GM19467 (cell line): Measurements from ENCODE around the gene TENM3.

Experiments used
- ATAC-seq: cut with Tn5 transposase; IDR thresholded peaks from one replicate; pipeline ENCODE4 v1.9.1; 2021; ENCODE audit warnings: mild to moderate bottlenecking, moderate library complexity; ENCODE audit not compliant: unreplicated experiment

The TENM3 gene

DNA sequence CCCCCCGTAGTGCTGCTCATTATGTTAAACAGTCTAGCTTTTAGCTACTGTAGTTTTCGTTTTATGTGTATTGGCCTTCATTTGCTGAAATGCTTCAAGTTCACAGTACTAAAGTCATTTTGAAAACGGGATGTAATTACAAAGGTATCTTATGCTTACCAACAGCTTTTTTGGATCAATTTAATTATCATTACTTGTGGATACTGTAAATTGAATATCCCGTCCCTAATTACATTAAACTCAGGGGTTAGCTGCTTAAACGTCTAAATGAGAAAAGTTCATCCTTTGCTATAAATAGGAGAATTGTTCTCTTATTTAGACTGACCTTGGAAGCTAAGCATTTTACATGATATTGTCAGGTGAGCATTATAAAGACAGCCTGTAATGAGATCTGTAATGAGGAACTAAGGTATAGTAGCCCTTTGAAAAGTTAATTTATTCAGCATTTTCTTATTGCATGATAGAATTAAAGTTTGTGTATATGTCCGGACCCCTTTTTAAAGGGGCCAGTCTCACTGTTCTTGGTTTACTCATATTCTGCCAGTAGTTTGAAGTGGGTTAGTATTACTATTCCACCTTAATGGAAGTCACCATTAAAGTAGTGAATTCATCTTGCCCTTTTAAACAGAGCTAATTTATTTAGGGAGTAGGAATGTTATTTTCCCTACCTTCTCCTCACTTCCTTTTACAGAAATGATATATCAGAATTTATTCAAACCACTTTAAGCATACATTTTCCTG lies 252.6 kb downstream of the TENM3 start:
- no peak for ATAC-seq

DNA sequence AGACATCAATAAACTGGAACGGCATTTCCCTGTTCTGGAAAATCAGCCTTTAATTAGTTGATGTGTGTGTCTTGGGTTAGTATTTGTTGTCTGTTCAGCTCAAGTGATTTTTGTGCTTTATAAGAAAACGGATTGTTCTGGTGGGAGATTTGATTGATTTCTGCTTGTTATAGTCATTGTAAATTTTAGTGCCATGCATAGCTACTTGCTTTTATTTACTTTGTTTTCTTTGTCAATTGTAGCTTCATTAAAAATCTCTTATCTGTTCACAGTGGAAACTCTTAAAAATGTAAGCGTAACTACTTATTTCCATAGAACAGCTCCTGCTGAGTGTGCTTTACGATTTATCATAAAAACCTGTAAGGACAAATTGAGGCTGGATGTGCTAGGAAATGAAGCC lies 253.2 kb downstream of the TENM3 start:
- ATAC-seq: no peak

DNA sequence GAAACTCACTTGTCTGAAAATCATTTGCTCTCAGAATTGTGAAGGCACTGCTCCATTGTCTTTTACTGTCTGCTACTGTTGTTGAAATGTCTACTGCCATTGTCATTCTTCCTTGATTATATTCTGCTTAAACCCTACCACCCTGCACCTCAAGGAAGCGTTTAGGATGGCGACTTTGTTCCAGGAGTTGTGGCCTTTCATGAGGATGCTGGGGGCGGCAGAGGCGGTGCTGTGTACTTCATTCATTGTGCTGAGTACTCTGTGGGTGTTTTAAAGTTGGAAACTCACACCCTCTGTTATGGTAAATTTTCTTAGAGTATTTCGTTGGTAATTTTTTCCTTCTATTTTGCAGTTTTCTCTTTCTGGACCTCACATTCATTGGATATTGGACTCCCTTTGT lies 258.9 kb downstream of the TENM3 start:
- no peak for ATAC-seq

DNA sequence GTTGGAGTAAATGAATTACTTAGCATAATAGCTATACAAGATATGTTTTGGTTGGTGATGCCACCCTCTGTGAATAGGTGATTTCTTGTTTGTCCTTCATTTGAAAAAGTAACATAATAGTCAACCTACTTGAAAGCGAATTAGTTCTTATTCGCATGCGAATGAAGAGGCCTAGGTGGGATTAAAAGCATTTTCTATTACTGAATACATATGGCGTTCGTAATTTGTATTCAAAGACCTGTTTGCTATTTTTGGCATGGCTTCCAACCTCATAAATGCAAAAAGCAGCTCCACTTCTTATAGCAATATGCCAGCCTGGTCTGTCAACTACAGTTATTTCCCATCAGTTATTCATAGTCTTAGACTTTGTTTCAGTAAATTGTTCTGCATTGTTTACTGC lies 261.3 kb downstream of the TENM3 start:
- ATAC-seq: no peak

DNA sequence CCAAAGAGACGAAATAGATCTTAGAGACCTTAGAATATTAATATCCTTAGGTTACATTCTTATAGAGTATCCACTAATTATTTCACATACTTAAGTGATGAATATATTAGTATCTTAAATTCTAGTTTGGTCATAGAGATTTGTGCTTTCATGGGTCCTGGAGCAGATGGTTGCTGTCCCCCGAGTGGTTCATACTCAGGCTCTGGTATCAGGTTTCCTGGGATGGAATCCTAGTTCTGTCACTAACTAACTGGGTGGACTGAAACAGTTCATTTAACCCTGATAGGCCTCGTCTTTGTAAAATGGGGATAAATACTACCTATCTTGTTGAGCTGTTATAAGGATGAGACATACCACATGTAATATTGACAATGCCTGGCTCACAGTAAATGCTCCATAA lies 264.6 kb downstream of the TENM3 start:
- ATAC-seq: no peak

DNA sequence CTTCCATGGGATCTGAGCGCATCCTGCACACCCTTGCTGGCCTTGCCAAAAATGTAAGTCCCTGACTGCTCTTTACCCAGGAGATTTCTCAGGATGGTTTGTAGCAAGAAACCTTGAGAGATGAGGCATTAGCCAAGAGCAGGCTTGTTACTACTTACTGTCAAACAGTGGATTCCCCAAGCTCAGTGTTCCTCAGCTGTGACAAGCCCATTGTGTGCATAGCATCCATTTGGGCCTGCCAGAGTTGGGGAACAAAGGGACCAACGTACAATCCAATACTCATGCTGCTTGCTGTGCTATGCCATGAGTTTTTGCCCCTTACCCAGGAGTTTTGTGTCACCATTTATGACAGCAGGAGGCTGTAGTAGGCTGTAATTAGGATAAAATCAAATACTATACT lies 267.6 kb downstream of the TENM3 start:
- no peak for ATAC-seq

DNA sequence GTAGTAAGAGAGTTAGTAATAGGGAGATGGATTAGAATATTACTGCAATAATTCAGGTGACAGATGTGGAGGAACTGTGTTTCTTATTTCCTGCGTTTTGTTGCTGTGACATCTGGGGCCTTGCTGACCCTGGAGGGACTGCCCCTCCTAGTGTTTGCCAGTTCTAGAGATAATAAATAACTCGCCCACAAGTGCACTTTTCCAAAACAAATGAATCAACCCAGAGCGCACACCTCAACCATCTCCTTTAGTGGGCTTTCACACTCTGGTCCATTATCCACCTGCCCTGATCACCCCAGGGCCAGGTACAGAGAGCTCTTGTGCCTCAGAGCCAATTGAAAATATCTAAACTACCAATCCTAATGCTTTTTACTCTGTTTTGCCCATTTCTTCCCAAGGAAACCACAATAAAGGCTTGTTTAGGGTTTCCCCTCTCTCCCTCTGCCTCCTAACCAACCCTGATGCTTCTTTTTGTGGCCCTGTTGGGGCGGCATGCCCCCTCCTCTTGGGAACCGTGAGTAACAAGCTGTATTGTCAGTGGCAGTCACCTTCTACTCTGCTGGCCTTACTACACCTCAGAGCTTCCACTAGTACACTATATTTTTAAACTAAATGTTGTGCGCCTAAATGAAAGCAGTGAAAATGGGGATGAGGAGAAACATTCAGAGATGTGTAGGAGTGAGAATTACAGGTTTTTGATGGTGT lies 270.5 kb downstream of the TENM3 start:
- no peak for ATAC-seq

DNA sequence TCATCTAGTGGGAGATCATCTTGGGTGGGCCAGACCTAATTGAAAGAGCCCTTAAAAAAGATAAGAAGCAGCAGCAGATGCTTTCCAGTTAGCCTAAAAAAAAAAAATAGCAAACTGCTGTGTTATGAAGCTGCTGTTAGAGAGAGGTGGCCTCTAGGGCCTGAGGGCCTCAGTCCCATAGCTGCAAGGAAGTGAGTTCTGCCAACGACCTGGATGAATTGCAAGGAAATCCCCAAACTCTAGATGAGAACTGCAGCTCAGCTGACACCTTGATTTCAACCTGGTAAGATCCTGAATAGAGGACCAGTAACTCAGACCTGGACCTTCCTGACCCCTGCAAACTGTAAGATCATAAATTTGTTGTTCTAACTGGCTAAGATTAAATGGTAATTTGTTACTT lies 275.2 kb downstream of the TENM3 start:
- no peak for ATAC-seq

DNA sequence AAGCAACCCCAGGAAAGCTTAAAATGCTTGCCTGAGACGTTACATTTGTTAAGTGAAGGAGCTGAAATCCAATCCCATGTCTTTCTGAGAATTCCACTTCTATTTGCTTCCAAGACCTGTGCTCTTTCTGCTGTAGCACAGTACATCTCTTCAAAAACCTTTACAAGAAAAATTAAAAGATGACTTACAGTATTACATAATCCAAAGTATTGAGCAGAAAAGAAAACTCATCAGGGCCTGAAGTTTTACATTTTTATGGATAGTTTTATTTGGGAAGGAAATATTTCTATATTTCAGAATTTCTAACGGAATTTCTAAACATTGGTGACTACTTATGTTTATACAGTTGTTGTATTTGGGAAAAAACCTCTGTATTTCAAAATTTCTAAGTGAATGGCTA lies 276.3 kb downstream of the TENM3 start:
- ATAC-seq: no peak

DNA sequence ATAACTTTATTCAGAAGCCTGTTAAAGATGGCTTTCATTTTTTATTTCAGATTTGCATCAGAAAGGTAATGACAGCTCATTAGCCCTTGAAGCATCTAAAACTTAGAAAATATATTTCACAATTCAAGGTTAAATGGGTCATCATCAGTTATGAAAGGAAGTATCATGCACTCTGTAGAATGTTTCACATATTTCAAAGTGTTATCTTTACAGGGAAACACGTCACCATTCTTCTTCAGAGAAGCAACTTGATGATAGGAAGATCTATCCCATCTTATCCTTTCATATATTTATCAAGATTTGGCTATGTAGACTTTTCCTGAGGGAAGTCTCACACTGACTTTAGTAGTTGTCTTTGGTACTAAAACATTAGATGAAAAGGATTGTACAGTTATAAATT lies 277.8 kb downstream of the TENM3 start:
- ATAC-seq: no peak

DNA sequence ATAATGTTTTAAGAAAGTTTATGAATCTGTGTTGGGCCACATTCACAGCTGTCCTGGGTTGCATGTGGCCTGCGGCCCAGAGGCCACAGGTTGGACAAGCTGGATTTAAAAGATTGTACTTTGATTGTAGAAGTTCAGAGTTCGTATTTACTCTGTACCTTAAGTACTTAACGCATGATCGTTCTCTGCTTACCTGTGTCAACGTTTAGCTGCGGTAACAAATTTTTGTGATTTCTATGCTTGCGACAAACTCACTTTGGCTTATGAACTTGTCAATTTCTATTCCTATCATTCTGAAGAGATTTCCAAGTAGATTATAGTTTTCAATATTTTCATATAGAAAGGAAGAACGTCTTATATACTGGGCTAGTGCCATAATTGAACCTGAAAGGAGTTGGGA lies 285.6 kb downstream of the TENM3 start:
- no peak for ATAC-seq

DNA sequence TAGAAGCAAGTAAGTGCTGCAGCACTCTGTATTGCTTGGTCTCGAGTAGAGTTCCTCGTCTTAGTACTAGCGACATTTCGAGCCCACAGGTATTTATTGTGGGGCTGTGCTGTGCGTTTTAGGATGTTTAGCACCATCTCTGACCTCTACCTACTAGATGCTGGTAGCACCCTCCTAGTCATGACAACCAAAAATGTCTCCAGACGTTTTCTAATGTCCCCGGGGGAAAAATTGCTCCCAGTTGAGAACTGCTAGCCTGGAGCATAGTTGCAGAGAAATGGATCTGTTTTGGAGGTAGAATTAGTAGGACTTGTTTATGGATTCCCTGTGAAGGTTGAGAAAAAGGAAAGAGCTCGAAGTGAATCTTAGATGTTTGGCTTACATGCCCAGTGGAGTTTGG lies 287.2 kb downstream of the TENM3 start:
- no peak for ATAC-seq

DNA sequence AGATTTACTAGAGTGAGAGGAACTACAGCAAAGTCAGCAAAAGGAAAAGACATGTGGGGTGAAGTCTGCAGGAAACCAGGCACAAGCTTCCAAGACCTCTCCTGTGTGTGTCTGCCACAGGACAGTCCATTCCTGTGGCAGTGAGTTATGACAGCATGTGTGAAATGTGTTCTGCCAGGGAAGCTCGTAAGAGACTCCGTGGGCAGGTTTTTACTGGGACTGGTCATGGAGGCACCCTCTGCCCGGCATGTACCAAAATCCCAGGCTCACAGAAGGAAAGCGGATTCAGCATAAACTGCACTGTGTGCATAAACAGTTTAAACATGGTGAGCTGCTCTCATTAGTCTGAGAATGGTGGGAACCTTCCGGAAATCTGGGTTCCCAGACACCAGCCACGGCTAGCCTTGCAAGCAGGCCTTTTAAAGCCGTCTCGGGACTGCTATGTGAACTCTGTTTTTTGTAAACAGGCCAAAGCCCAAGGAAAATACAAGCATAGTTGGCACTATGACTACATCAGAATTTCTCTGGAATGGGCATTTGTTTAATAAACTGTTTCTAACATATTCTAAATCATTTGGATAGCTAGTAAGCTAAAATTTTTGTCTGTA lies 288.5 kb downstream of the TENM3 start:
- ATAC-seq: no peak

DNA sequence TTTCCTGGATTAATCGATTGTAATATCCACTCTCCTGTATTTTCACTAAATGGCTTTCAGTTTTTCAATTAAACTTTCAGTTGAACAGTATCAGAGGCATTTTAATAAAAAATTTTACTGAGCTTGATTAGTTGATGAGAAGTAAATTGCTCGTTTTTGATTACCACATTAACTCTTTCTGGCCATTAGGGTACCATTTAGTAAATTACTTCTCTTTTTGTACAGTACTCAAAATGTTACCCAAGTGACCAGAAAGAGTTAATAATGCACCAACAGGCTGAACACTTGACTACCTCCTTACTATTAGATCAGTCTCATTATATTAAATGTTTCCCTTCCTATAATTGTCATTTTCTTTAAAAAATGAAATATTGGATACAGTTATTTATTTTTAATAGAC lies 289.2 kb downstream of the TENM3 start:
- ATAC-seq: no peak

DNA sequence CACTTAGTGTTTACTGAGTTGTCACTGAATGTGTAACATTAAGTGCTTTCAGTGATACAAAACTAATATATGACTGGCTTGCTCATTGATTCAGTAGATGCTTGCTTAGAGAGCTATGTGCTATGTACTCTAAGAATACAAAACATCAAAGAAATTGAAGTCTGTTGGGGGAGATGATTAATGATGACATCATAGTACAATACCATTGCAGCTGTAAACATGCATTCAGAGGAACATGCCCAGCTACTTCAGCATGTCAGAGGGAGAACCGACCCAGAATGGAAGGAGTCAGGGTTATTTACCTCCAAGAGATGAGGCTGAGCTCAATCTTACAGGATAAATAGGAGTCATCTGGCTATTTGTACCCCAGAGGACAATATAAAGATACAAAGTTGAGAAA lies 290.8 kb downstream of the TENM3 start:
- ATAC-seq: no peak

DNA sequence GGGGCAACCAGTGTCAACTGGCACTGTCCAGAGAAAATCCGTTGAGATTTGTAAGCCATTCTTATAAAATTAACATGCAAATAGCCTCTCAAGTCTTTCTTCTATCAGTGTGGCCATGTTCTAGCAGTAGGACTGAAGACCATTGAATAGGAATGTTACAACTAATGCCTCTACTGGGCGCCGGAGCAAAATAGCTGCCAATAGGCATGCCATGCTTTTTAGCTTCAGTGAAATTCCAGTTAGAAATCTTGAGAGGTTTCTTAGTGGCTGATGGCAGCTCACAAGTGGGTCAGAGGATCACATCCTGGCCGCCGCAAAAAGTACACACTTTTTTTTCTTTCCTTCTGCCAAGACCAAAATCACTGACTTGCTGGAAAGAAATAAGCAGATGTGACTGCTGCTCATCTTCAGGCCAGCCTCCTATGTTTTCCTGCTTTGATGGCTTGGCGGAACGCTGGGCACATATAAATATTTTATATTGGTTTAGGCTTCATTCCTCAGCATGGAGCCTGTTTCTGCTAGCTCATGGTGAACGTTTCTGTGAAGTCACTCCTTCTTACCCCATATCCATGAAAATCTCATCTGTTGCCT lies 293.1 kb downstream of the TENM3 start:
- no peak for ATAC-seq

DNA sequence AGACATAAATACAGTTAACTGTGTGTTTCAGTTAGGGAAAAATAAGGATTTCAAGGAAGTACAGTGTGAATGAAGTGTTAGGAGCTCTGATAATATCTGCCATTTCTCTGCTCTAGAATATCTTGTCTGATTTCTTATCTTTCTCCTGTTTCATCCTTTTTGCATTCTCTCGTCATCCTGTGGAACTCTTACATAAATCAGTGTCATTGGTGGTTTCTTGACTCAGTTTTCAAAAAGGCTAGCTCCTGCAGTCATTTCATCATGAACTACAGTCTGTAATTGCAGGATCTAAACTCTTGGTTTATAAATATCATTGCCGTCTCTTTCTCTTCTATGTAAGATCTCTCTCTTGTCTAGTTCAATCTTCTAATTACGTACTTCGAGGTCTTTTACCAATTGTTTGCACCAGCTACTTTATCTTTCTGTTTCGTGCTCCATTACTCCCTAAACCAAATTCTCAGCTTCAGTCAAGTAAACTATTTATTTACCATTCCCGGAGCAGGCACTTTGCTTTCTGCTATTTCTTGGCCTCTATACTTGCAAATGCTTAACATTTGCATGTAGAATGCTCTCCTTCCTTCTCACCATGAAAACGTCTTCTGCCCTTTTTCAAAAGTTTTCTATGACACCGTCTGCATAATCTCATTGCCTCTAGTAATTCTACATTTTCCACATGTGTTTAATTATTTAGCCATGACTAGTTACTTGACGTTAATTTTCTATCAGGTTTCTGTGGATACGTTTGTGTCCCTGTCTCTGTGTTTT lies 294.0 kb downstream of the TENM3 start:
- ATAC-seq: no peak

DNA sequence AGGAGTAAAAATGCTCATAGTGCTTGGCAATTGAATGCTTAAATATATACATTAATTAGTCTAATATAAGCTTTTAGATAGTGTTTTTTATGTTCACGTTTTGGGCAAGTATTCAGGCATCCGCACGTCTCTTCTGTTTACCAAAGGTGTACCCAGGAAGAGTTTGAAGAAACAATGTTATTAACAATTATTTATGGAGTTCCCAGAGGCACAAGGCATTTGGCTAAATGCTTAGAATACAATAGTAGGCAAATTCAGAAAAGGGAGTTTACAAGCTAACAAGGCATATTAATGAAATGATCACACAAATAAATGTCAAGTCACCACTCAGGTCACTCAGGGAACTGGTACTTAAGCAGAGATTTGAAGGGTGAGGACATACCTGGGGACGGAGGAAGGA lies 294.8 kb downstream of the TENM3 start:
- no peak for ATAC-seq

DNA sequence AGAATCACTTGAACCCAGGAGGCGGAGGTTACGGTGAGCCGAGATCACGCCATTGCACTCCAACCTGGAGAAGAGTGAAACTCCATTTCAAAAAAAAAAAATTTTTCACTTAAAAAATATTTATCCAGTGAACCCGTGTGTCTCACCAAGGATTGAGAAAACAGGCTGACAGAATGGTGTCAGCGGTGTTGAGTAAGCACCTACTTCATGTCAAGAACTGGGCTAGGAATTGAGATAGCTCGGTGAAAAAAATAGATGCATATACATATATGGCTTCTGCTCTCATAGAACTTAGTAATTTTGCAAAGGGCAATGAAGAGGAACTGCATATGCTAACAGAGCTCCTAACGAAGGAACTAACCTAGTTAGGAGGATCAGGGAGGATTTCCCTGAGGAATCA lies 297.3 kb downstream of the TENM3 start:
- no peak for ATAC-seq

DNA sequence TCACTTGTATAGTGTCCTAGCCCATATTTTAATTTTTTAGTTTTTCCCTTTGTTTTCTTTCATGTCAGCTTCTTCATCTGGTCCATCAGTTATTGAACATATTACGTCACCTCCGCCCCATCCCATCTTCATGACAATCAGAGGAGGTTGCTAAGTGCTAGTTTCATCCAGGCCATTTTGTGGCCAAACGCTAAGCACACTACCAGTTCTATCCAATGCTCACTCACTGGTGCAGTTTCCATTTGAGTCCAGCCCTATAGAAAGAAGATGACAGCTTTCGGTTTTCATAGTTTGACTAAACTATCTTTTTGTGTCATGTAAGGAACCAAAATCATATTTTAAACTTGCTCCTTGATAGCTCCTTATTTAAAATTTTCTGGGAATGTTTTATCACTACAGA lies 304.2 kb downstream of the TENM3 start:
- ATAC-seq: peak; percentile 97

DNA sequence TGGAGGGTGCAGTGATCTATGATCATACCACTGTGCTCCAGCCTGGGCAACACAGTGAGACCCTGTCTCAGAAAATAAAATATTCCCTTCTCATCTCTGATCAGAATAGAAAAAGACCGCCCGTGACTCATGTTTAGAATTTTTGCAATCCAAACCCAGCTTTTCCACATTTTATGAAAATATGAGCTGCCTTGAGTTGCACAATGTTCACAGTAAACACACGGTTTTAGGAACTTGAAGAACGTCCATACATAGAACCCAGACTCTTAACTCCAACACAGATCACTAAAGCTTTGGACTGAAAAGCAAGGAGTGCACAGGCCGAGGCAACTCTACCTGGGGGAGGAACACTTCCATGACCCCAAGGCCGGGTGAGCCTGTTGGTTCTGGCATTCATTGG lies 305.0 kb downstream of the TENM3 start:
- ATAC-seq: no peak
